HG03469 (cell line): ENCODE data around the gene CCNA2.

Source experiments
- ATAC-seq: cut with Tn5 transposase; IDR thresholded peaks from one replicate; pipeline ENCODE4 v1.9.1; 2021; ENCODE audit warnings: mild to moderate bottlenecking, moderate library complexity, moderate number of reproducible peaks; ENCODE audit not compliant: unreplicated experiment

CCNA2 gene

GRCh38 chr4:121806411-121806810 is 17.3 kb downstream of the CCNA2 start:
- no peak for ATAC-seq

GRCh38 chr4:121801715-121802075 is 22.0 kb downstream of the CCNA2 start:
- no peak for ATAC-seq

DNA sequence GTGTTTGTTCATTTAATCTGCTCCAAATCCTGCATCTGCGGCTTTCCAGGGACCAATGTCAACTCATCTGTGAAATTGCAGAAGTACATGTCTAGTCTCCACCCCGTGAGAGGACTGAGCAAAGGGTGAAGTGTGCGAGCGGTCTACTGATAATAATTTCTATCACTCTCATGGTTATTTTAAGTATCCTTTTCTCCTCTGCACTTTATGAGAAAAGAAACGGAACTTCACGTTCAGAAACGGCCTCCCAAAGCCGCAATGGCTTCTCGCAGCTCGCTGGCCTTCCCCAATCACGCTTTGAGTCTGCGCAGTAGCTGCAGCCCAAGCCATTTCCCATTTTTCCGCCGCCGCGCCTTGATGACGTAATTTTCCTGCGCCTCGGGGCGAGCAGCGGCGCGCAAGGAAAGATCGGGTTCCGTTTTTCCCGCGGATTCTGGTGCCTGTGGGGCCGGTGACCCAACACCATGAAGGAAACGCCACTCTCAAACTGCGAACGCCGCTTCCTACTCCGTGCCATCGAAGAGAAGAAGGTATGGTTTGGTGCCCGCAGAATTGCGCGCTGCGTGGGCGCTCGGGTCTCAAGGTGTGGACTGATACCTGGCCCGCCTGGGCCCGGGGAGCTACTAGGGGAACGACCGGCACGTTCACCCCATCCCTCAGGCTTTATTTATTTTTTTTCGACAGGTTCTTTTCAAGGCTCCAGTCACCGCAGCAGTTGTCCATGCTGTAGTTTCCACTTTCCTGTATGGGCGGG is 22.5 kb downstream of the CCNA2 start, which contains the start of gene EXOSC9:
Gene EXOSC9, plus strand, starts transcription at position 363 of the 754 bp plus-strand sequence. Its CDS starts 102 bp downstream, at position 465.
- peak; percentile 70 for ATAC-seq

GRCh38 chr4:121800638-121800960 is 23.1 kb downstream of the CCNA2 start:
- peak; percentile 14 for ATAC-seq

DNA sequence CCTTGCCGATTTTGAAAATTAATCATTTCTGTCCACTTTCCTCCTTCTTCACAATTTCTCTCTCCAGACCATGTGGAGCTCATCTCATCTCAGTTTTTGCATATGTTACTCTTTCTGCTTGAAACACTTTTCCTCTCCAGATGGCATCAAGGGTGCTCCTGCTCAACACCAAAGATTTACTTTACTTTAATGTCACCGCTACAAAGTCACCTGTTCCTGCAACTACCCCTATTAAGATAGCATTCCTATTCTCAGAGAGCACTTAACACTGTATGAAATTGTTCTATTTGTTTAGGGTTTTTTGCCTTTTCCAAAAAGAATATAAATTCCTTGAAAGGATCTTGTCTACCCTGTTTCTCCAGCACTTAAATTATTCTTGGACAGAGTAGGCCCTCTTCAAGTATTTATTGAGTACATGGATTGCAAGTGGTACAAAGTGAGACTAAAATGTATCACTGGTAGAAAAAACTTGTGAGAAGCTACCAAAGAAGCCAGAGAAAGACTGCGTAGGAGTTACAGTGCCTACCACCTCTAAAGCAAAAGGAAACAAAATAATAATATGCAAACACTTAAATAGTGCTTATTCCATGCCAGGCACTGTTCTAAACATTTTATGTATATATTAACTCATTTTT is 23.7 kb downstream of the CCNA2 start:
- ATAC-seq = no peak

GRCh38 chr4:121799208-121799823 is 24.4 kb downstream of the CCNA2 start:
- ATAC-seq = no peak

- ATAC-seq = no peak
Measured at GRCh38 chr4:121796283-121796682, 27.4 kb downstream of the CCNA2 start.

DNA sequence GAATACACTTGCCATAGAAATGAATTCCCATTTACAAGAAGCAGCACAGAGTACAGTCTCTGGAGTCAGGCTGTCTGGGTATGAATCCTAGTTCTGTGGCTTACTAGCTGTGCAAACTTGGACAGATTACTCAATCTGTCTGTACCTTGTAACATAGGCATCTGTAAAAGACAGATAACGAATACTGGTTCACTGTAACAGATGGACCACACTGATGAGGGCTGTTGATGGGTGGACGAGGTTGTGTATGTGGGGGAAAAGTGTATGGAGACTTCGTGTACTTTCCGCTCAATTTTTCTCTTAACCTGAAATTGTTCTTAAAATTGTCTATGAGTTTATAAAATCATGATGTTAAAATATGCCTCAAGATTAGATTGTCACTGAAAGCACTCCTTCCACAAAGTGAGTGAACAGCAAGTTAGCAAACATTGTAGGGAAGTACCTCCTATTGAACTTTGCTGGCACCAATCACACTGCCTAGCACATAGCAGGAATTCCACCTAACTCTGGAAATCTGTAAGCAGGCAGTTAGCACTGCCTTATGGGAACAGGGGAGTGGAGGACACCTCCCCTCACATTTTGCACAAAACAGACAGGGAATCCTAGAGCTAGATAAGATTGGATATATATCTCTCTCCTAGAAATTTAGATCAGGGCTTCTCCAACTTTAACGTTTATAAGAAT is 29.0 kb downstream of the CCNA2 start:
- no peak for ATAC-seq

DNA sequence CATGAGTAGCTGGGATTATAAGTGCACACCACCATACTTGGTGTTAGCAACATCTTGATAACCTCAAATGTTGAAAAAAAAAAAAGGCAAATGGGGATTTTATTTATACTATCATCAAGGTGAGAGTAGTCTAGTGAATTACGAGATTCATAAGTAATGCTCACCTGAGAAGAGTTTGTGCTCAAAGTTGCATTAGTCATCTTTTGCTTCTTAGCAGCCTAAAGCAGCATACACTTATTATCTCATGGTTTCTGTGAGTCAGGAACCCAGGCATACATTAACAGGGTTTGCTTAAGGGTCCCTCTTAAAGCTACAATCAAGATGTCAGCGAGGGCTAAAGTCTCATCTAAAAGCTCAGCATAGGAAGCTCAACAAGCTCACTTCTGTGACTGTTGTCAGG is 30.7 kb downstream of the CCNA2 start:
- no peak for ATAC-seq

GRCh38 chr4:121791481-121791880 is 32.2 kb downstream of the CCNA2 start:
- no peak for ATAC-seq

DNA sequence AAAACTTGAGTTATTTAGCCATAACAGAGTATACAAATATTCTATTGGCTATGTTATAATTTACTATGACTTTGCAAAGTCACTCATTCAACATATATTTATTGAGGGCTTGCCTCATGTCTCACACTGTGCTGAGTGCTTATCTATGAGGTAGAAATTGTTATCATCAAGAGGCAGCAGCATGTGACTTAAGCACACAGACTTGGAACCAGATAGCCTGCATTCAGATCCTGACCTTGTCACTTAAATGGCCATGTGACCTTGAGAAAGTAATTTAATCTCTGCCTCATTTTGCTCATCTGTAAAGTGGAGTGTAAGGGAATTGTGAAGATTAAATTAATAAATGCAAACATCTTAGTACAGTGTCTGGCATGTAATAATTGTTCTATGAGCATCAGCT is 32.7 kb downstream of the CCNA2 start:
- ATAC-seq = no peak

DNA sequence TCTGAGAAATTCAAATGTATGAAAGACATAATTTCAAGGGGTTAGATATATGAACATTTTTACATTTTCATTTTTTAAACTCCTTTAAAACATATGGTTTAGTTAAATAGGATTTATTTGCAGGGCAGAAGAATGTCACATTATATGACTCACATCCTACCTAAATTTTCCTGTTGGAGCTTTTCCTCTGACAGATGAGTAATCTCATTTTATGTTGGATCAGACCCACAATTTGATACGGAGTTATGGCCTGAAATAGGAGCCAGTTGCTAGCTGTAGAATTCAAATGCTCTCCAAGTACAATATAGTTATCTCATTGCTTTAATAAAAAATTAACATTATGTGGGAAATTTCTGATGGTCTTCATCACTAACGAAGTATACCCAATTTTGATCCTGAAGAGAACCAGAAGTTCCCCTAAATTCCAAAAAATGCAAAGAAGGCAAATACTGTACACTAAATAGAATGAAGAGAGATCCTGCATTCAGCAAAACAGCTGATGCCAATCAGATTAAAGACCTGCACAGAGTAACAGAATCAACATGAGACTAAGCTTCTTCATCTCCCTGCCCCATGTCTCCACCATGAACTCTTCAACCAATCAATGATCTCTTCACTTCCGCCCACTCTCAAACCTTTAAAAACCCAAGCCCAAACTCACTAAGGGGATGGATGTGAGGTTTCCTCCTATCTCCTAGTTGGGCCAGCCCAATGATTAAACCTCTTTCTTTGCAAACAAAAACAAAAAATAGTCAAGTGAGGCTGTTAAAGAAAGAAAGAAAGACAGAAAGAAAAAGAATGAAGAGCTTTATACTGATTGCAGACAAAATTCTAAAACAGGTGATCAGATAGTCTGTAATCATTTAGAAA is 33.5 kb downstream of the CCNA2 start:
- no peak for ATAC-seq

DNA sequence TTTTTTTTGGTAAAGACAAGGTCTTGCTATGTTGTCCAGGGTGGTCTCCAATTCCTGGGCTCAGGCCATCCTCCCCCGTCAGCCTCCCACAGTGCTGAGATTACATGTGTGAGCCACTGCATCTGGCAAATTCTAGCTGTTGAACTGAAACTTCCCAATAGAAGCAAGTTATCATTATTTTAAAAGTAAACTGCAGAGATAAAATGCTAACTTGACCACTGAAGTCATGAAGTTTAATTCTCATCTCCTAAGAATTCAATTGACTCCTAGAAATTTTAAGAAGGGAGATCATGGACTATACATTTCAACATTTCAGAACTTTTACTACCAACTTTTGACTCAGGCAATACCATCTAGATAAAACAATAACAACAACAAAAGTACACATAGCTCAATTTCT is 34.2 kb downstream of the CCNA2 start:
- ATAC-seq = no peak

DNA sequence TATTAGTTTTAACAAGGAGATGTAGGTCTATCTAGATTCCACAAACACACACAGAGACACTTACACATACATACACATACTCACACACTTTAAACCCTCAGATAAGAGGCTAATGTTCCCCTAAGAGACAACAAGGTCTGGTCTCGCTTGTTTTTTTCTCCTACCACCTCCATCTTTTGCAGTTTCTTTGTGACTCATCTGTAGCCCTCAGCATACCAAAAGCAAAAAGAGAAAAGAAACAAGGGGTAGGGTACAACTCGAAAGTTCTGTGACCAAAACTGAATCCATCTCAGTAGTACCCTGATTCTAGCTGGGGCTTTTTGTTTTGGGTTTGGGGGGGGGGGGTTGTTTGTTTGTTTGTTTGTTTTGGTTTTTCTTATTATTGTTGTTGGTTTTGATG is 34.8 kb downstream of the CCNA2 start:
- peak; percentile 87 for ATAC-seq

GRCh38 chr4:121786221-121786620 is 37.5 kb downstream of the CCNA2 start:
- ATAC-seq = no peak

DNA sequence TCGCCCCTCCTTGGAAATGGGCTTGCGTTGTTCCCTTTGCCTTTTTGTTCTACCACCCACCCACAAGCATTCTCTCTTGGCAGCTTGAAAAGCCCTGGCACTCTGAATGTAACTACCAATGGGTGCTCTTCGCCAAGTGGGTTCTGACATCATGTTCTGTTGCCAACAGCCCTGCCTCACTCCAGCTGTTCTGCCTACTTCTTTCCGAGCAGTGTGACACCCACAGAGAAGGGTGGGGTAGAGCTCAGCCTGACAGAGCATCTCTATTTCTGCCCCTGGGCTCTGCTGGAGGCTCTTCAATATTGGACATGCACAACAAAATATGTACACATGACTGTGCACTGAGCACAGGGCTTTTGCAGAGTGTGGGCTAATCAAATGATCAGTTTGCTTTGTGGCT is 38.2 kb downstream of the CCNA2 start:
- no peak for ATAC-seq

DNA sequence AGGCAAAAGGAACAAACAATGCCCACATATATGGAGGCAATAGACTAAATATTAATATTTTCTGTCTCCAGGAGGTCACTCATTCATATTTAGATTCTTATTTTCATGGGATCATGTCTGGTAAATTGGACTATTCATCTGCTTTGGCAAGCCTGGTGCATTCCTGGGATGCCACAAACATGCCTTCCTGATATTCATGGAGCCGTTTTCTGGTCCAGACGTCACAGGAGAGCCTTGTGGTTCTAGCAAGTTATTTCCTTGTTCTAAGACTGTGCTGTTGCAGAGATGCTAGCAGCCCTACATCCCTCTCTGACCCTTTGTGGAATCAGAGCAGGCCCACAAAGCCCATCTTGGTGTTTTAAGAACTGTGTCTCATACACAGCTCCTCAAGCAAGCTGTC is 38.7 kb downstream of the CCNA2 start:
- ATAC-seq = no peak

DNA sequence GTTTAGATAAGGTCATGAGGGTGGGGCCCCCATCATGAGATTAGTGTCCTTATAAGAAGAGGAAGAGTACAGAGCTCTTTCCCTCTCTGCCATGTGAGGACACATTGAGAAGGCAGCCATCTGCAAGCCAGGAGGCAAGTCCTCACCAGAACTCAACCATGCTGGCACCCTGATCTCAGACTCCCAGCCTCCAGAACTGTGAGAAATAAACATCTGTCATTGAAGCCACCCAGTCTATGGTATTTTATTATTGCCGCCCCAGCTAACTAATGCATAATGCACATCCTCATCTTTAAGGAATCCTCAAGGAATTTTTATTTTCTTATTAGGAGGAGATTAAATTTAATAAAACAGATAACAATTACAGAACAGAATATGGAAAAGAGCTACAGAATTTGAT is 39.3 kb downstream of the CCNA2 start:
- no peak for ATAC-seq

DNA sequence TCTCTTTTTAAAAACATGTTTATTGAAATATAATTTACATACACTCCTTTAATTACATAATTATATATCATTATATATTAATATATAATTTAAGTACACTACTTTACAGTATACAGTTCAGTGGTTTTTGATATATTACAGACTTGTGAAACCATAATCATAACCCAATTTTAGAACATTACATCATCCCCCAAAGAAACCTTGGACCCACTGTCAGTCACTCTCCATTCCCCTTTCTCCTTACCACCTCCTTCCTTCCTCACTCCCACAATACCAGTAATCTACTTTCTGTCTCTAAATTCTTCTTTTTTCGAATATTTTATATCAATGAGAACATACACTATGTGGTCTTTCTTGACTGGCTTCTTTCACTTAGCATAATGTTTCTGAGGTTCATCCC is 40.5 kb downstream of the CCNA2 start:
- no peak for ATAC-seq

DNA sequence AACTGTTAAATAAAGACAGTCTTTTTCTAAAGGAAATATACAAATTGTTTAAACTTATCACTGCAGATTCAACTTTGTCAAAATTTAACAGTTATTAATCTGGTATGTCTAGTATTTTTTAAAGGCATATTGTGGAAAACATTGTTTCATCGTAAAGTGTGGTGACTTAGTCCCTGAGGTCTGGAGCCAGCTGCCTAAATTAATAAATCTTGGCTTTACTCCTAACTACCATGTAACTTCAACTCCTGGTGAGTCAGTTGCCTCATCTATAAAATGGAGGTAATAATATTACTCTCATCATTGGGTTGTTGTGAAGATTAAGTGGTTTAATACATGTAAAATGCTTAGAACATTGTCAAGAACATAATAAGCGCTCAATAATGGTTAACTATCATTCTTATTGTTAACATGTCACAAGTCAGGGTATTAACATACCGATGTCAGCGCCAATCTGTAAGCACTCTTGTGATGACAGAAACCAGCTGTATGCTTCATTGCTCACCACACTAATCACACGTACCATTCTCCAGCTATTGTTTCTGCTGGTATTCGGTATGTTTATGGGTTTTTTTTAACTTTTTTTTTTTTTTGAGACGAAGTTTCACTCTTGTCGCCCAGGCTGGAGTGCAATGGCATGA is 44.6 kb downstream of the CCNA2 start:
- ATAC-seq = no peak
